HG03378 (cell line): ENCODE results near the gene CHAF1B.

Source experiments
- ATAC-seq: cut with Tn5 transposase; IDR thresholded peaks from one replicate; pipeline ENCODE4 v1.9.1; 2021; ENCODE audit warnings: mild to moderate bottlenecking, moderate library complexity; ENCODE audit not compliant: unreplicated experiment

The CHAF1B gene

DNA sequence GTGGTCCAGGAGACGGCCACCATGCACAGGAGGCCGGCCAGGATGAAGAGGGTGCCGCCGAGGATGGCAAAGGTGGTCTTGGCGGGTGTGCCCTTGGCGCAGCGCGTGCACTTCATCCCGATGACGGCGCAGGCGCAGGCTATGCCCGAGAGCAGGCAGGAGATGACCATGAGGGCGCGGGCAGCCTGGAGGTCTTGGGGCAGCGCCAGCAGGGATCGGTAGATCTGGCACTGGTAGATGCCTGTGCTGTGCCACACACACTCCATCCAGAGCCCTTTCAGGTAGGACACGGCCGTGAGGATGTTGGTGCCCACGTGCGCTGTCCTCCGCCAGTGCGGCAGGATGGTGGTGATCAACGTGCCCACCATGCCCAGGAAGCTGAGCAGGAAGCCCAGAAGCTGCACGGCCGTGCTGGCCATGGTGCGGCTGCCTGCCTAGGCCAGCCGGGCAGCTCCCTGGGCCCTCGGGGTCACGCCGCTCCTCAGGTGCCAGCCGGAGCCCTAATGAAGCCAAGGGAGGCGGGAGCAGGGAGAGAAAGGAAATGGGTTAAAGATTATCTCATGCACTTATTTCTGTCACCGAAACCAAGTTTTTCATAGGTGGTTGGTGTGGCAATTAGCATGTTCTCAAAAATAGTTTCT is 76.2 kb downstream of the CHAF1B start:
- no peak for ATAC-seq

DNA sequence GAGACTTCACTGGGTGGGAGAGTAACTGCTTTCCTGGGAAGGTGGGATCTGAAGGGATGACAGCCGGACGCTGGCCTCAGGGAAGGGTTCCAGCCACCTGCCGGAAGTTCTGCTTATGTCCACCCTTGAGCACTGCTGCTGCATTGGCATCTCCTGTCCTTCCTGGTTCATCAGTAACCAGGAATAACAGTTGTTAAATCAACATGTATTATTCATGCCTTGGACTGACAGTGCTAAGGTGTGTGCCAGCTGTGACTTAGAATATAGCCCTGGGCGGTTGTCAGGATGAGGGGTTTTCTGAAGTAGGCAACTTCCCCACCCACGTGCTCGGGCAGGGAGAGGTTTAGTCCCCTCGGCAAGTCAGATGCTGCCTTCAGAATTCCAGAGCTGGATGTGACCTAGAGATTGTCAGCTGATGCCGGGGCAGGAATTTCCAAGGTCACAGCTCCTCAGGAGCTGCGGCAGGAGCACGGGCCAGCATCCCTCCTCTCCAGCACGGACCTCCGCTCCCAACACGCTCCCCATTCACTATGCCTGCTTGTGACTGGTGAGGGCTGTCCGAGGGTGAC is 76.8 kb downstream of the CHAF1B start:
- no peak for ATAC-seq

DNA sequence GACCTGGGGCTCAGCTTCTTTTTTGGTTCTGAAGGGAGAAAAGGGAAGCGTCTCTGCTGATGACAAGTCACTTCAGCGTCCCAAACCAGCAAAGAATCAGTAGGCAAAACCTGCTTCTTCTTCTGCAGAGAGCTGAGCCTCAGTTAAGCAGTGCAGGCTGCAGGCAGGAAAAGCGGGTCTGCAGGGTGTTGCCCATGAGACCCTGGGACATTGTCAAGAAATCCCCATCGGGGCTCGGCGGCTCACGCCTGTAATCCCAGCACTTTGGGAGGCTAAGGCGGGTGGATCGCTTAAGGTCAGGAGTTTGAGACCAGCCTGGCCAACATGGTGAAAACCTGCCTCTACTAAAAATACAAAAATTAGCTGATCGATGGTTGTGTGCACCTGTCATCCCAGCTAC is 78.0 kb downstream of the CHAF1B start:
- no peak for ATAC-seq

DNA sequence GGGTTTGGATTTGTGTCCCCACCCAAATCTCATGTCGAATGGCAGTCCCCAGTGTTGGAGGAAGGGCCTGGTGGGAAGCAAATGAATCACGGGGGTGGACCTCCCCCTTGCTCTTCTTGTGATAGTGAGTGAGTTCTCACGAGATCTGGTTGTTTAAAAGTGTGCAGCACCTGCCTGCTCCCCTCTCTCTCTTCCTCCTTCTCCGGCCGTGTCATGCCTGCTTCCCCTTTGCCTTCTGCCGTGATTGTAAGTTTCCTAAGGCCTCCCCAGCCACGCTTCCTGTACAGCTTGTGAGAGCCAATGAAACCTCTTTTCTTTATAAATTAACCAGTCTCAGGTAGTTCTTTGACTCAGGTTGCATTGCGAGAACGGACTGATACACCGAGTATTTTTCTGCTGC is 78.8 kb downstream of the CHAF1B start:
- ATAC-seq: no peak

DNA sequence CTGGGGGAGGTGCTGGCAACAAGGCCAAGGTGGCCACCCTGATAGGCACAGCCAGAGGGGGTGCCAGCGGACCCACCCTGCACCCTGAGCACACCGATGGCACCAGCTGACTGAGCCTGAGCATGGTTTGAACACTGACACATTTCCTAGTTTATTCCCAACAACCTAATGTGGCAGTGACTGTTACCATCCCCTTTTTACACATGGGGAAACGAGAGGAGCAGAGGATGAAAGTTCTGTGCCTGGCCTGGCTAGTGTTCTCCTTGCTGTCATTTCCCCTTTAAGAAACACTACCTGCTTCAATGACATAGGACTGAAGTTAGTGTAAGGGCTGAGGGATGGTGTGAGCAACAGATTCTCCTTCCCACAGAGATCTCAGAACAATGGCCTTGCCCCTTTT is 79.4 kb downstream of the CHAF1B start:
- ATAC-seq: no peak

DNA sequence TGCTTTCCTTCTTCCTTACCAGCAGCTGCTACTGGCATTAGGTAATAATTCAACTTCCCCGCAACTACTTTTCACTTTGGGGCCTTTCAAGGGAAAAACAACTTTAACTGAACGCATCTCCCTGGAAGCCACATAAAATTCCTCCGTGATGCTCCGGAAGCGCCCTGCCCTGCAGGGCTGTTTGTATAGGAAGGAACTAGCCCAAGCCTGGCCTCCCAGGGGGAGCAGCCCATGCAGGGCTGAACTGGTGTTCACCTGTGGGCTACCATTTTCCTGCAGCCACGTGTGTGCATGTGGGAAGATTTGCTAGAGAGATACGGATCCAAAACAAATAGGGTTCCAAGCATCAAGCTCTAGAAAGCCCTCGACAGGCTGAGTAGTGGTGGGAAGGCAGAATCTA is 80.3 kb downstream of the CHAF1B start:
- no peak for ATAC-seq

DNA sequence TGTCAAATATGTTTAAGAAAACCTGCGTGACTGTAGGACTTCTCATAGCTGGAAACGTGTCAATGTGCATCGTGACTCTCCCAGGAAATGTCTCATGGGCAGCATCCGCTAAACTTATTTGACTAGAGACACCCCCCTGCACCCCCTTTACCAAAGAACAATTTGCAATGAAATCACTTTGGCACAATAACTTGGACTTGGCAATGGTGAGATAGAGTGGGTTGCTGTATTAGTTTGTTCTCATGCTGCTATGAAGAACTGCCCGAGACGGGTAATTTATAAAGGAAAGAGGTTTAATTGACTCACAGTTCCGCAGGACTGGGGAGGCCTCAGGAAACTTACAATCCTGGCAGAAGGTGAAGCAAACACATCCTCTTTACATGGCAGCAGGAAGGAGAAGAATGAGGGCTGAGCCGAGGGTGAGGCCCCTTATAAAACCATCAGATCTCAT is 80.9 kb downstream of the CHAF1B start:
- no peak for ATAC-seq
